Fibroblast of lung (primary cell): Measurements from ENCODE around the gene SNRK. TPM values are rescaled to one million over a fixed set of nuclear protein-coding genes. Genes with fewer than 3 reads are reported as not detected.

Experiments used
- DNase-seq, 2 donors: peaks; one replicate each; pipeline versions ENCODE4 v3.0.0 to v3.0.0-alpha.2; 2010; ENCODE audit warnings: low read depth in 2 of 2
- H2AFZ ChIP-seq: 2 replicates; pipeline ENCODE4 v1.5.1; 2012; ENCODE audit warnings: low read length, control low read depth, inconsistent platforms
- H3K27ac ChIP-seq: 2 replicates; pipeline ENCODE4 v1.5.1; 2011; ENCODE audit warnings: low read length, control low read depth; ENCODE audit not compliant: insufficient read depth
- H3K27me3 ChIP-seq: 2 replicates; pipeline ENCODE4 v1.5.1; 2011; ENCODE audit warnings: mild to moderate bottlenecking, low read length; ENCODE audit not compliant: control insufficient read depth, insufficient read depth
- H3K36me3 ChIP-seq: 2 replicates; pipeline ENCODE4 v1.5.1; 2011; ENCODE audit warnings: low read length; ENCODE audit not compliant: control insufficient read depth, insufficient read depth
- H3K4me1 ChIP-seq: 2 replicates; pipeline ENCODE4 v1.5.1; 2011; ENCODE audit warnings: low read length; ENCODE audit not compliant: control insufficient read depth, insufficient read depth; ENCODE audit errors: extremely low read depth
- H3K4me2 ChIP-seq: 2 replicates; pipeline ENCODE4 v1.5.1; 2011; ENCODE audit warnings: low read length, control low read depth; ENCODE audit not compliant: insufficient read depth; ENCODE audit errors: extremely low read depth
- H3K4me3 ChIP-seq, 4 experiments: fragments of 200-600 bp in 1 of 4; sonication (generic) in 1 of 4; replicated peaks in 1 of 4; 2 replicates each; pipeline ENCODE4 v1.5.1; 2011 to 2016; ENCODE audit warnings: low read length in 4 of 4, low read depth in 3 of 4, mild to moderate bottlenecking in 3 of 4, control low read depth in 2 of 4, inconsistent platforms in 1 of 4, mixed read lengths in 1 of 4; ENCODE audit not compliant: insufficient read depth in 1 of 4; ENCODE audit errors: control extremely low read depth in 1 of 4
- H3K79me2 ChIP-seq: 2 replicates; pipeline ENCODE4 v1.5.1; 2012; ENCODE audit warnings: mild to moderate bottlenecking, low read length, inconsistent platforms; ENCODE audit not compliant: control insufficient read depth, insufficient read depth
- H3K9ac ChIP-seq: 2 replicates; pipeline ENCODE4 v1.5.1; 2011; ENCODE audit warnings: mild to moderate bottlenecking, low read length, control low read depth; ENCODE audit not compliant: insufficient read depth
- H3K9me3 ChIP-seq: 2 replicates; pipeline ENCODE4 v1.5.1; 2012; ENCODE audit warnings: low read depth, low read length; ENCODE audit not compliant: control insufficient read depth, insufficient read depth
- H4K20me1 ChIP-seq: 2 replicates; pipeline ENCODE4 v1.5.1; 2011; ENCODE audit warnings: low read length; ENCODE audit not compliant: control insufficient read depth, insufficient read depth; ENCODE audit errors: extremely low read depth
- CTCF ChIP-seq, 2 donors: IDR thresholded peaks in 1 of 2; conservative IDR thresholded peaks in 1 of 2; 1 replicate in 1 of 2; 2 replicates in 1 of 2; pipeline ENCODE4 v1.5.1; 2011 to 2012; ENCODE audit warnings: low read length in 2 of 2, control low read depth in 1 of 2, inconsistent platforms in 1 of 2, low read depth in 1 of 2, mild to moderate bottlenecking in 1 of 2
- EZH2 ChIP-seq: IDR thresholded peaks from 2 replicates; pipeline ENCODE4 v1.5.1; 2012; ENCODE audit warnings: low read length, control low read depth, mild to moderate bottlenecking; ENCODE audit errors: missing control alignments
- polyA plus RNA-seq, 2 donors: library from polyadenylated mRNA; depleted of rRNA in 1 of 2; stranded (reverse) in 1 of 2; unstranded in 1 of 2; fragments of >200 nt; gene quantifications; 2 replicates each; pipeline ENCODE4 v1.2.1, GENCODE V29; 2011 to 2012; ENCODE audit warnings: missing spikeins in 1 of 2
- total RNA-seq: library from RNA; depleted of rRNA; stranded (reverse); fragments of >200 nt; gene quantifications from 2 replicates; pipeline ENCODE4 v1.2.1, GENCODE V29; 2014

Gene SNRK
- total and polyA plus RNA-seq, 2 donors (not counting 1 experiment from before 2014, with no cell fraction given) = 11.9 to 22.6 TPM

- Histone ChIP-seq H3K27me3 (no peaks in the 10 kb centered on the region), H3K27ac (no peak overlapping the region), H4K20me1 (no peaks in the 10 kb centered on the region), H3K9me3 (no peaks in the 10 kb centered on the region), H3K4me3 (no peak overlapping the region), H3K4me2 (no peak overlapping the region), H3K36me3 (no peaks in the 10 kb centered on the region), H3K79me2 (peaks cover 51% of the 10 kb centered on the region), H3K4me1 (peaks cover 6% of the 10 kb centered on the region), H2AFZ (no peak overlapping the region), H3K9ac (no peak overlapping the region)
- no peak for TF ChIP-seq CTCF (conservative IDR thresholded peaks at IDR 0.05 in 1 of 2, IDR thresholded peaks at IDR 0.05 in 1 of 2; ENCODE audit: low read depth in 1 of 2, low read length in 2 of 2)
- no peak for TF ChIP-seq EZH2
- peak in 1 of 2 donors; percentile 15 for DNase-seq
These were observed 10.2 kb downstream of the SNRK start for GRCh38 chr3:43296565-43296964.

- Histone ChIP-seq H3K4me1 (peaks cover 4% of the 10 kb centered on the region), H4K20me1 (no peaks in the 10 kb centered on the region)
- TF ChIP-seq CTCF (conservative IDR thresholded peaks at IDR 0.05 in 1 of 2, IDR thresholded peaks at IDR 0.05 in 1 of 2; ENCODE audit: low read depth in 1 of 2, low read length in 2 of 2) (no peak), EZH2 (no peak)
These were observed 12.0 kb downstream of the SNRK start for GRCh38 chr3:43298292-43298691.

GRCh38 chr3:43298761-43299160, 12.4 kb downstream of the SNRK start:
- Histone ChIP-seq H3K27ac (no peak overlapping the region), H3K9ac (no peak overlapping the region), H3K4me1 (peaks cover 4% of the 10 kb centered on the region), H3K4me2 (no peak overlapping the region), H3K36me3 (peaks cover 2% of the 10 kb centered on the region), H3K27me3 (no peaks in the 10 kb centered on the region), H3K79me2 (peaks cover 34% of the 10 kb centered on the region), H3K9me3 (no peaks in the 10 kb centered on the region), H2AFZ (no peak overlapping the region), H3K4me3 (no peak overlapping the region), H4K20me1 (no peaks in the 10 kb centered on the region)
- TF ChIP-seq CTCF (conservative IDR thresholded peaks at IDR 0.05 in 1 of 2, IDR thresholded peaks at IDR 0.05 in 1 of 2; ENCODE audit: low read depth in 1 of 2, low read length in 2 of 2) = no peak
- no peak for DNase-seq

More at GRCh38 chr3:43298292-43298691, 12.0 kb downstream of the SNRK start:
- Histone ChIP-seq H2AFZ (no peak overlapping the region), H3K4me2 (no peak overlapping the region), H3K36me3 (peaks cover 2% of the 10 kb centered on the region), H3K9ac (no peak overlapping the region), H3K9me3 (no peaks in the 10 kb centered on the region), H3K79me2 (peaks cover 37% of the 10 kb centered on the region), H3K27me3 (no peaks in the 10 kb centered on the region), H3K27ac (no peak overlapping the region), H3K4me3 (no peak overlapping the region)
- DNase-seq = no peak
